ENCODE results near the gene VSTM4. TPM values are rescaled to one million over a fixed set of nuclear protein-coding genes. Genes with fewer than 3 reads are reported as not detected.

The VSTM4 gene
- polyA plus RNA-seq, 4 donors = 14.2 to 18.9 (median 15.5) TPM

DNA sequence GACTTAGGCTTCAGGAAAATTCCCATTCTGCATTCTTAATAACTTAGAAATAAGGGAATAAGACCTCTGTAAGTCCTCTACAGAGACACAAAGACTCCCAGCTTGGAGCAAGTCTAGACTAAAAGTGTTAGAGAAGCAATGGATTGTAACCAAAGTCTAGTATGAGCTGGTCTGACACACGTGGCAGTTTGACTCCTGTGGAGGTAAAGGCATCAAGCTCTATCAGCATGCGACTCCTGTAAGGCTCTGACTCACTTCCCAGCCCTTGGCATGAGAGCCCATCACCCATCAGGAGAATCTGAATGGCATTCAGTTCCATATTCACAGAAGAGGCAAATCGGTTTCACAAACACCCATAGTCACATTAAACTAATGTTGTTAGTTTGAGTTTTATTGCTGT, 4.4 kb upstream of the VSTM4 start:
- DNase-seq (ENCODE audit: low read depth in 4 of 4, low spot score in 3 of 4) = no peak

GRCh38 chr10:49118430-49119074, 3.2 kb upstream of the VSTM4 start:
- no peak for DNase-seq (ENCODE audit: low read depth in 4 of 4, low spot score in 3 of 4)

DNA sequence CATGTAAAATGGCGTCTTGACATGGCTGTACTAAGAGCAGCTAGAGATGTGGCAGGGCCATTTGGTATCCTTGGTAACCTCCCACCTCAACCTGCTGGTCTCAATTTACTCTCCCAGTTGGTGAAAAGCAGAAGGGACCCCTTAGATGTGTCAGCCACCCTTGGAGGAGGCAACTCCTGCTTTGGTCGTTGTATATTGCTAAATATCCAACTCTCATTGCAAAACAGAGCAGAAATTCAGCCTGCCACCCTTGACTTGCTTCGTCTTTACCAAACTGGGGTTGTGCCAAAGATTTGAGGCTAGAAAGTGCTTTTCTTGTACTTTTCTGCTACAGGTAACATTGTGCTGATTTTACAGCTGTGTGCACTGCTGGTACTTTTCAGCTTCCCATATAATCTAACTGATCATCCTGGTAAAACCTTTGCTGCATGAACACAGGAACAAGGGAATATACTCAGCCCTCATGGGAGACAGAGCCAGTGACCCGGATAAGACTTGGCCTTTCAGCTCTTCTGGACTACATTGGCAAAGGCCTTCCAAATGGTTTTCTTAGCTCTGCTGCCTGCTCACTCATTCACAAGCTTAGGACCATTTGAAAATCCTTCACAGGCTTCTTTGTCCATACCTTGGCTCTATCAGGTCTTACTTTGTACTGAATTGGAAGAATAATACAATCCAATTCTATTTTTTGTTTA, 2.2 kb upstream of the VSTM4 start:
- DNase-seq (ENCODE audit: low read depth in 4 of 4, low spot score in 3 of 4) = no peak

GRCh38 chr10:49116509-49117375, 1.4 kb upstream of the VSTM4 start:
- DNase-seq (ENCODE audit: low read depth in 4 of 4, low spot score in 3 of 4) = no peak

GRCh38 chr10:49115796-49116508, 630 bp upstream of the VSTM4 start:
- no peak for DNase-seq (ENCODE audit: low read depth in 4 of 4, low spot score in 3 of 4)

DNA sequence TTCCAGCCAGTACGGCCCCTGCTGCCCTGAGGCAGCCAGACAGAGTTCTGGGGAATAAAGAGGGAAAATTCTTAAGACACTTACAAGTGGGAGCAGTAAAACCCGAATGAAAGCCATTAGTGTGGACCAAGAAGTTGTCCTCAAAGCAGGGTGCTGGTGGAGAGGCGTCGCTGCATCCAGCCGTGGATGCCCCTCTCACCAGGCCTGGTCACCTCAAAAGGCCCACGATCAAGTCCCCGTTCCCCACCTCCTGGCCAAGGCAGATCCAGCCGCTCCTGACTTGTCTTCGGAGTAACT, 656 bp downstream of the VSTM4 start:
- no peak for DNase-seq (ENCODE audit: low read depth in 4 of 4, low spot score in 3 of 4)

DNA sequence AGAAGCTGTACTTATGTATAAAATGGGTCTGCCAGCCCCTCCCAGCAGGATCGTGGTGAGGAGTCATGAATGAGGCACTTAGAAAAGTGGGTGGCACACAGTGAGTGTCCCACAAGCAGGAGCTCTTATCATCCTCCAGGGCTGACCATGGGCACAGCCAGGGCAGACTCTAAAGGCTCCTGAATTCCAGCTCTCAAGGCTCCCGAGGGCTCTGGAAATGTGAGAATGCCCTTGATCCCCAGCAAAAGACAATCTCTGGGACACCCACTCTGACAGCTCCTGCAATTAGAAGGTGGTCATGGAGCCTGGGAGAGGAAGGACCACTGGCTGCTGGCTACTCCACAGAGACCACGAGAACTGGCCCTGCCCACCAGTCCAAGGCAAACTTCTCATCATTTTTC, 1.6 kb downstream of the VSTM4 start:
- no peak for DNase-seq (ENCODE audit: low read depth in 4 of 4, low spot score in 3 of 4)

DNA sequence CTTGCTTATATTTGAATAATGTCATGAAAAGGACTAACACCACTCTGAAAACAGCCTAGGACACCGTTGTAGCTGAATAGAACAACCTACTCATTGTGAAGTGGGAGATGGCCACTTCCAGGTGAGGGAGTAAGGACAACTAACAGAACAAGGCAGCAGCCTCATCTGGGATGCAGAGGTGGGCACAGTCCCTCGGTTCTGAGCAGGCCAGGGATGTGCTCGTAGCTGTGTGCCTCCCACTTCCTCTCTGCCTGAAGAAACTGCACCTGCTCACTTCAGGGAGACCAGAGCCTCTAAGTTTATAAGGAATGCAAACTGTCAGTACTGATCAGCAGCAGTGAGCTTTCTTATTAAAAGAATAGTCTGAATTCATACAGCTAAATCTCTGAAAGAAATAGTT, 2.5 kb downstream of the VSTM4 start:
- DNase-seq (ENCODE audit: low read depth in 4 of 4, low spot score in 3 of 4) = no peak

- DNase-seq (ENCODE audit: low read depth in 4 of 4, low spot score in 3 of 4) = no peak
Measured at GRCh38 chr10:49112098-49112497, 3.2 kb downstream of the VSTM4 start.

DNA sequence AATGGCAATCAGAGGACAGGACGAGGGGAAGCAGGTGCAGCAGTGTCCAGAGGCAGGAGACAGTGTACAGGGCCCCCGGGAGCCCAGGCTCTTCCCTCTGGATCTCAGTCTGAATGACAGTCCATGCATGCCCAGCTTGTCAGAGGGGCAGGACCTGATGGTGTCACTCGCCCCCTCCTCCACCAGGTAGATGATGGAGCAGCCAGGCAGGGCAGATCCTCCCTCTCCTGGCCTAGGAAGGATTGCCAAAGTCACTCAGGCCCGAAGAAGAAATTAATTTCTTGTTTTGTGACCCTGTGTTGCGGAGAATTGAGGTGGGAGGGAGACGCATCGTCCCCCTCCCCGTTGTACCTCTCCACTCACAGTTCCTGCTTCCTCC, 4.0 kb downstream of the VSTM4 start:
- DNase-seq (ENCODE audit: low read depth in 4 of 4, low spot score in 3 of 4) = no peak

DNA sequence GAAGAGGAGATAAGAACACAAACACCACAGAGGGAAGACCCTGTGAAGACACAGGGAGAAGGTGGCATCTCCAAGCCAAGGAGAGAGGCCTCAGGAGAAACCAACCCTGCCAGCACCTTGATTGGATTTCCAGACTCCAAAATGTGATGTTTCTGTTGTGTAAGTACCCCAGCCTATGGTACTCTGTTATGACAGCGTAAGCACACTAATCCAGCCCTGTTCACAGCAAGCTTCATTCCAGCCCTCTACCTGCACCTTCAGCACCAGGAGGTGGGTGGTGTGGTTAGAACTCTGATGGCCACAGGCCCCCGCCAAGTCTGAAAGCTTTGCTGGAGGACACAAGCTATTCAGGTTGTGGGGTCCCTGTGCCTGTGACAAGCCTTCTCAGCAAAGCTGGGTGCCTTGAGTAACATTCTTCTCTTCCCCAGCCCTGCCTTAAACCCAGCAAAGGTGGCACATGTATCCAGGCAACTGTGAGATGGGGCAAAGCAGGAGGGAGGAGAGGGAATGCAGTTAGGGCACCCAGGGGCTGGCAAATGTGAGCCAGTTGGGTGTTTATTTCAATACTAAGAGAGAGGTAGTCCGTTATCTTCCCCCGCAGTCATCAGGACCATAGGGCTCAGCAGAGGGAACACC, 4.5 kb downstream of the VSTM4 start:
- DNase-seq (ENCODE audit: low read depth in 4 of 4, low spot score in 3 of 4) = no peak

- DNase-seq (ENCODE audit: low read depth in 4 of 4, low spot score in 3 of 4) = peak in 3 of 4 donors; percentile 37 to 57 (median 56)
Measured at GRCh38 chr10:49109669-49110340, 5.5 kb downstream of the VSTM4 start.

GRCh38 chr10:49108656-49109055, 6.7 kb downstream of the VSTM4 start:
- no peak for DNase-seq (ENCODE audit: low read depth in 4 of 4, low spot score in 3 of 4)

- no peak for DNase-seq (ENCODE audit: low read depth in 4 of 4, low spot score in 3 of 4)
Measured at GRCh38 chr10:49107887-49108267, 7.4 kb downstream of the VSTM4 start.

DNA sequence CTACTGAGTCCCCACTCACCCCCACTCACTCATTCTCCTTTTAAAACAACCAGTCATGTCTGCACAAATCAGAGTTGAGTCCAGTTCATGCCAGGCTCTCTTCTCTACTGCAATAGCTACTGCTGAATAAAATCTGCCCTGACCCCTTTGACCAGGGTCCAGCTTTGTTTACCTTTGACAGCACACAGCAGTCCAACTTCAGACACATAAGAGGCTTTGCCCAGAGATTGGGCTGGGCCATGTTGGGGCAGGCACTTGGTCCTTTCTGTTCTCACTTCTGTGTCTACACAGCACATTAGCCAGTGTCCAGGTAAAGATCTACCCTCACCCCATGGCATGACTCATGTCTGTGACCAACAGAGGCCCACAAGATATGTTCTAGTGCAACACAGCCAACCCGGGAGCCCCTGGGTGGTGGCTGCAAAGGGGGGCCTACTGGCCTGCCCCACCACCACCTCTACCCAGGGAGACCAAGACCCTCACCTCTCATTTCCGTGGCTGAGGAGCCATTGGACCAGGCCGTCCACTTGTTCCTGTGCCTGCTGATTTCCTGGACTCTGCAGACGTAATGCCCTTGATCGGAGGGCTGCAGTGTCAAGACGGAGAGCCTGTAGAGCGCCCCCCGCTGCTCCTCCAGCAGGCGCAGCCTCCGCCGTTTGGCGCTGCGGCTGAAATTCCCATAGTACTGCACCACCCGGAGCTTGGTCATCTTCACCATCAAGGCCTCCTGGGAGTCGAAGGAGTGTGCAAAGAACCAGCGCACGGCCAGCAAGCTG, 8.0 kb downstream of the VSTM4 start:
- DNase-seq (ENCODE audit: low read depth in 4 of 4, low spot score in 3 of 4) = no peak

DNA sequence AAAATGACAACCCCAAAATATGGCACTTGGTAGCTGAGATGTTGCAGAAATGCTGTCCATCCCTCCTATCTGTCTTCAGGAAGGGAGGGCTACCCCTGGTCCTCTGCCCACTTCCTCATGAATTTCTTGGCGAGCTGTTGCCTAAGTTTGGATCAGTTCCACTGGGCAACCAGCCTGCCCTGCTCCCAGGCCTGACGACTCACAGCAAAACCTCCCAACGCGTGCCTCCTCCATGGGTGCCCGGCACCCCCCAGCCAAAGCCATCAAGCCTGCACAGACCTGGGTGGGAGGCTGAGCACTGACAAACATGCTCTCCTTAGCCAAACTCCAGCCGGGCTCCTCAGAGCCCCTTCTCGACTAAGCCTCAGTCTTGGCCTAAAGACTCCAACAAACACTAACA, 8.9 kb downstream of the VSTM4 start:
- no peak for DNase-seq (ENCODE audit: low read depth in 4 of 4, low spot score in 3 of 4)

DNA sequence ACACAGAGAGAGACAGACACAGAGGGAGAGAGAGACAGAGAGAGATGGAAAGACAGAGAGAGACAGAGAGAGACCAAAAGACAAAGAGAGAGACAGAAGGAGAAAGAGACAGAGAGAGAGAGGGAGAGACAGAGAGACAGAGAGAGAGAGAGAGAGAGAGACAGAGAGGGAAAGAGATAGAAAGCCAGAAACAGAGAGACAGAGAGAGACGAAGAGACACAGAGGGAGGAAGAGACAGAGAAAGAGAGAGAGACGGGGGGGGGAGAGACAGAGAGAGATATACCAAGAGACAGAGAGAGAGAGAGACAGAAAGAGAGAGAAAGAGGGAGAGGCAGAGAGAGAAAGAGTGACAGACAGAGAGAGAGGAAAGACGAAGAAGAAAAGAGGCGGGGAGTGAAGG, 10.2 kb downstream of the VSTM4 start:
- no peak for DNase-seq (ENCODE audit: low read depth in 4 of 4, low spot score in 3 of 4)

DNA sequence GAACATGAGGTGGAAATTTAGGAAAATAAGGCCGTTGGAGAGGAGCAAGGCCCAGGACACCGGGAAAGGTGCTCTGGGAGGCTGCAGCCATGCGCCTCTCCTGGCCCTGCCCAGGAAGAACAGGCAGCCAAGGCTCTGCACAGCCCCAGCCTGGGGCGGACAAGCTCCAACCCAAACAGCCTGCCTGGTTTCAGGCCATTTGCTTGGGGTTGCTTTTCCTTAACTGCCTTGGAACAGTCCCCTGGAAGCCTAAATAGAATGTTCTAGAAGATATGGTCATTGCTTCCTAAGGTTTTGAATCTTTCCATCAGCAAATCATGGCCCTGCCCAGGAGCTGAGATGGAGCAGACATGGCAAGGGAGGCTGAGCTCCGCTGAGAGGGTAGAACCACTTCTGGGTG, 11.0 kb downstream of the VSTM4 start:
- no peak for DNase-seq (ENCODE audit: low read depth in 4 of 4, low spot score in 3 of 4)

- DNase-seq (ENCODE audit: low read depth in 4 of 4, low spot score in 3 of 4) = no peak
Measured at GRCh38 chr10:49103761-49104160, 11.6 kb downstream of the VSTM4 start.

Data from right renal pelvis (tissue), 4 donors.